GM10847 (cell line): Measurements from ENCODE around the gene DPYD.

ENCODE experiments used
- POLR2A ChIP-seq: IDR thresholded peaks from 2 replicates; pipeline ENCODE4 v1.6.1; 2011; ENCODE audit not compliant: insufficient read length; ENCODE audit errors: extremely low read depth

The DPYD gene

GRCh38 chr1:97053268-97053667, 867.6 kb downstream of the DPYD start:
- TF ChIP-seq POLR2A, result no peak

- TF ChIP-seq POLR2A, result no peak
These were observed 869.0 kb downstream of the DPYD start for GRCh38 chr1:97051823-97052222.

- TF ChIP-seq POLR2A, result no peak
These were observed 870.3 kb downstream of the DPYD start for GRCh38 chr1:97050506-97050905.

GRCh38 chr1:97047421-97047793, 873.4 kb downstream of the DPYD start:
- TF ChIP-seq POLR2A, result no peak

- TF ChIP-seq POLR2A, result no peak
These were observed 873.9 kb downstream of the DPYD start for GRCh38 chr1:97046765-97047420.

- no peak for TF ChIP-seq POLR2A
These were observed 876.6 kb downstream of the DPYD start for GRCh38 chr1:97044159-97044760.

GRCh38 chr1:97042551-97042950, 878.3 kb downstream of the DPYD start:
- TF ChIP-seq POLR2A, result no peak

- TF ChIP-seq POLR2A, result no peak
These were observed 879.8 kb downstream of the DPYD start for GRCh38 chr1:97041026-97041425.

- no peak for TF ChIP-seq POLR2A
These were observed 882.4 kb downstream of the DPYD start for GRCh38 chr1:97038410-97038809.

- no peak for TF ChIP-seq POLR2A
These were observed 886.2 kb downstream of the DPYD start for GRCh38 chr1:97034651-97035050.

GRCh38 chr1:97033949-97034348, 886.9 kb downstream of the DPYD start:
- TF ChIP-seq POLR2A, result no peak
